ENCODE results near the gene CMIP.

DNA sequence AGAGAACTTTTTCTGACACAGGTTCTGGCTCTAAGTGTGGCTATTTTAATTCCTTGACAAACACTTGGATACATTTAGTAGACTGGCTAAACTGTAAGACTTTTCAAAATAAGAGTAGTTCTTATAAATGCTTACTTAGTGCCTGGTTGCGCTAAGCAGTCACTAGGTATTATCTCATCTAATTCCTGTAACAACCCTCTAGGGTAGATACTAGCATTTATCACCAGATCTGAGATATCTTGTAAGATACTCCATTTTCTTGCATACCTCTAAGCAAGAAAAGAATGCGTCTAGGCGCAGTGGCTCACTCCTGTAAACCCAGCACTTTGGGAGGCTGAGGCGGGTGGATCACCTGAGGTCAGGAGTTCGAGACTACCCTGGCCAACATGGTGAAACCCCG, 131.2 kb downstream of the CMIP start:
- TF ChIP-seq, protein P1, sequence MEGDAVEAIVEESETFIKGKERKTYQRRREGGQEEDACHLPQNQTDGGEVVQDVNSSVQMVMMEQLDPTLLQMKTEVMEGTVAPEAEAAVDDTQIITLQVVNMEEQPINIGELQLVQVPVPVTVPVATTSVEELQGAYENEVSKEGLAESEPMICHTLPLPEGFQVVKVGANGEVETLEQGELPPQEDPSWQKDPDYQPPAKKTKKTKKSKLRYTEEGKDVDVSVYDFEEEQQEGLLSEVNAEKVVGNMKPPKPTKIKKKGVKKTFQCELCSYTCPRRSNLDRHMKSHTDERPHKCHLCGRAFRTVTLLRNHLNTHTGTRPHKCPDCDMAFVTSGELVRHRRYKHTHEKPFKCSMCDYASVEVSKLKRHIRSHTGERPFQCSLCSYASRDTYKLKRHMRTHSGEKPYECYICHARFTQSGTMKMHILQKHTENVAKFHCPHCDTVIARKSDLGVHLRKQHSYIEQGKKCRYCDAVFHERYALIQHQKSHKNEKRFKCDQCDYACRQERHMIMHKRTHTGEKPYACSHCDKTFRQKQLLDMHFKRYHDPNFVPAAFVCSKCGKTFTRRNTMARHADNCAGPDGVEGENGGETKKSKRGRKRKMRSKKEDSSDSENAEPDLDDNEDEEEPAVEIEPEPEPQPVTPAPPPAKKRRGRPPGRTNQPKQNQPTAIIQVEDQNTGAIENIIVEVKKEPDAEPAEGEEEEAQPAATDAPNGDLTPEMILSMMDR (IDR thresholded peaks at IDR 0.05) = no peak
- TF ChIP-seq POLR2A (IDR thresholded peaks at IDR 0.05) = no peak

Data from esophagus squamous epithelium (tissue), 4 donors.